Measurements from ENCODE around the gene EFNA4. TPM values are rescaled to one million over a fixed set of nuclear protein-coding genes. Genes with fewer than 3 reads are reported as not detected.

Gene EFNA4
- total and polyA plus RNA-seq, 7 donors: 0.39 to 1.3 (median 0.83) TPM

DNA sequence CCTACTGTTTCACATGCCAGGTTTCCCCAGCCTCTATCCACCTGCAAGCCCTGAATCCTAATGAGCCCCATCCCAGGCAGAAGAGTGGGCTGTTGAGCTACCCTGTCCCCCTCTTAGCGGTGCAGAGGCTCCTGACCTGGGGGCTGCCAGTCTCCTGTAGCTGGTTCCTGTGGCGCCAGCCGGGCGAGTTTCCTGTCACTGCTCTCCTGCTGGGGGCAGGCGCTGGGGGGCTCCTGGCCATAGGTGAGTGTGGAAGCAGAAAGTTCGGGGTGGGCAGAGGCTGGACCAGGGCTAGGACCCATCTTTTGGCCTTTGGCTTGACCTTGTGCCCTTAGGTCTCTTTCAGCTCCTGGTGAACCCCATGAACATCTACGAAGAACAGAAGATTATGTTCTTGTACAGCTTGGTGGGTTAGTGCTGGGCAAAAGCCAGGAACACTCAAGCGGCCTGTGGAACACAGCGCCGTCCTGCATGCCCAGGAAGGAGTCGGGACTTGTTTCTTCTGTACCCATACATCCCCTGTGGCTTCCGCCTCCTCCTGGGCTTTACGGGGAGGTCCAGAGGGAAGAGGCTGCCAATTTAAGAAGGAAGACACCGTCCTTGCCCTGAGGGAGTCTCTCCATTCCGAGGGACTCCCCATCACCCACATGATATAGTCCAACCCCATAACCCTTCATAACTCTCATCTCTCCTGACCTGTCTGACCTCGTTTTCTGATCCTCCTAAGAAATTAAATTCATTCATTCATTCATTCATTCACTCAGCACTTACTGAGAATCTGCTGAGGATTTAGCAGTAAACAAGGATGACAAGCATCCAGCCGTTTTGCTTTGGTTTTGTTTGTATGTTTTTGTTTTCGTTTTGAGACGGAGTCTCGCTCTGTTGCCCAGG lies 29.0 kb upstream of the EFNA4 start:
- no peak overlapping the region for H3K4me3 ChIP-seq
- ATAC-seq: no peak
- TF ChIP-seq, protein P1, sequence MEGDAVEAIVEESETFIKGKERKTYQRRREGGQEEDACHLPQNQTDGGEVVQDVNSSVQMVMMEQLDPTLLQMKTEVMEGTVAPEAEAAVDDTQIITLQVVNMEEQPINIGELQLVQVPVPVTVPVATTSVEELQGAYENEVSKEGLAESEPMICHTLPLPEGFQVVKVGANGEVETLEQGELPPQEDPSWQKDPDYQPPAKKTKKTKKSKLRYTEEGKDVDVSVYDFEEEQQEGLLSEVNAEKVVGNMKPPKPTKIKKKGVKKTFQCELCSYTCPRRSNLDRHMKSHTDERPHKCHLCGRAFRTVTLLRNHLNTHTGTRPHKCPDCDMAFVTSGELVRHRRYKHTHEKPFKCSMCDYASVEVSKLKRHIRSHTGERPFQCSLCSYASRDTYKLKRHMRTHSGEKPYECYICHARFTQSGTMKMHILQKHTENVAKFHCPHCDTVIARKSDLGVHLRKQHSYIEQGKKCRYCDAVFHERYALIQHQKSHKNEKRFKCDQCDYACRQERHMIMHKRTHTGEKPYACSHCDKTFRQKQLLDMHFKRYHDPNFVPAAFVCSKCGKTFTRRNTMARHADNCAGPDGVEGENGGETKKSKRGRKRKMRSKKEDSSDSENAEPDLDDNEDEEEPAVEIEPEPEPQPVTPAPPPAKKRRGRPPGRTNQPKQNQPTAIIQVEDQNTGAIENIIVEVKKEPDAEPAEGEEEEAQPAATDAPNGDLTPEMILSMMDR (IDR thresholded peaks at IDR 0.05): no peak
- 80 to 87% (median 81%) methylated on average over 20 of the region's 20 CpGs for WGBS, 3 donors
- H3K9me3 ChIP-seq: no peaks in the 10 kb centered on the region
- H3K4me1 ChIP-seq: no peaks in the 10 kb centered on the region
- H3K27me3 ChIP-seq (ENCODE audit: insufficient read depth in 3 of 3, low read length in 2 of 3): no peaks in the 10 kb centered on the region
- no peaks in the 10 kb centered on the region for H3K36me3 ChIP-seq (ENCODE audit: insufficient read depth in 1 of 2, low read depth in 1 of 2)
- intact Hi-C loops (cut with DNase I): no loop called here
- no peak for DNase-seq
- H3K27ac ChIP-seq: no peak overlapping the region

DNA sequence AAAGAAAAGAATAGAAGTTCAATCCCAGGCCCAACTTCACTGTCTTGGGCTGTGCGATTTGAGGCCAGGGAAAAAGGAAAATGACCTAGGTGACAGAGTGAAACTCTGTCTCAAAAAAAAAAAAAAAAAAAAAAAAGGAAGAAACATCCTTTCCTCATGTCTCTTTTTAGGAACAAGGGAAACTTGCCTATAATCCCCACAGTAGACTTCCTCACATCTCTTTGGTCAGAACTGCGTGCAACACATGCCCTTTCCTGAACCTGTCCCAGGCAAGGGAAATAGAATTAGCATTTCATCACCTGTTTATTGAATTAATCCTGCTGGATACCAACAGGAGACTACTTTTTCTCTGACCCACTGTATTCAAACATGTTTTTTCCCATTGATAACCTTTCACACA lies 27.6 kb upstream of the EFNA4 start:
- Histone ChIP-seq H3K9me3 (no peaks in the 10 kb centered on the region), H3K4me3 (no peak overlapping the region), H3K27ac (no peak overlapping the region), H3K27me3 (ENCODE audit: insufficient read depth in 3 of 3, low read length in 2 of 3) (no peaks in the 10 kb centered on the region), H3K4me1 (no peaks in the 10 kb centered on the region), H3K36me3 (ENCODE audit: insufficient read depth in 1 of 2, low read depth in 1 of 2) (no peaks in the 10 kb centered on the region)
- no peak for DNase-seq
- TF ChIP-seq, protein P1 (IDR thresholded peaks at IDR 0.05): no peak
- intact Hi-C loops (cut with DNase I): no loop called here
- ATAC-seq: no peak
- WGBS, 3 donors: 80 to 85% (median 83%) methylated on average over 2 of the region's 2 CpGs

DNA sequence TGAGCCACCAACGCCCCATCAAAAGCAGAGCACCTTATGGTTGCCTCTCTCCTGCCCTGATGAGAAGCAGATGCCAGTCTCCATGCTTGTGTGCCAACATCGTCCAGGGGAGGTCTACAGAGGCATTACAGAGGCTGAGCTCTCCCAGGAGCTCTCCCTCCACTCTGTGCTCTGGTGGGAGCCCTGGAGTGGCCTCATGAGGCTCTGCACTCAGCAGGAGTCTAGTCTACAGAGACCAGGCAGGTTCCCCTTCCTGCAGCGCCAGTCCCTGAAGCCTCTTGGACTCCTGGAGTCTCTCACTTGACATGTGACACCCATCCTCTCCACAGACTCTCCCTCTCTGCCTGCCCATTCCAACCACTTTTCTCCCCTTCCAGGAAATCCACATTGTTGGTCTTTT lies 26.5 kb upstream of the EFNA4 start:
- no peaks in the 10 kb centered on the region for H3K9me3 ChIP-seq
- H3K27ac ChIP-seq: no peak overlapping the region
- intact Hi-C loops (cut with DNase I): no loop called here
- WGBS, 3 donors: 84 to 88% (median 85%) methylated on average over 3 of the region's 3 CpGs
- no peaks in the 10 kb centered on the region for H3K36me3 ChIP-seq (ENCODE audit: insufficient read depth in 1 of 2, low read depth in 1 of 2)
- H3K27me3 ChIP-seq (ENCODE audit: insufficient read depth in 3 of 3, low read length in 2 of 3): no peaks in the 10 kb centered on the region
- ATAC-seq (no peak), DNase-seq (no peak)
- H3K4me3 ChIP-seq: no peak overlapping the region
- TF ChIP-seq, protein P1 (IDR thresholded peaks at IDR 0.05): no peak
- H3K4me1 ChIP-seq: no peaks in the 10 kb centered on the region

DNA sequence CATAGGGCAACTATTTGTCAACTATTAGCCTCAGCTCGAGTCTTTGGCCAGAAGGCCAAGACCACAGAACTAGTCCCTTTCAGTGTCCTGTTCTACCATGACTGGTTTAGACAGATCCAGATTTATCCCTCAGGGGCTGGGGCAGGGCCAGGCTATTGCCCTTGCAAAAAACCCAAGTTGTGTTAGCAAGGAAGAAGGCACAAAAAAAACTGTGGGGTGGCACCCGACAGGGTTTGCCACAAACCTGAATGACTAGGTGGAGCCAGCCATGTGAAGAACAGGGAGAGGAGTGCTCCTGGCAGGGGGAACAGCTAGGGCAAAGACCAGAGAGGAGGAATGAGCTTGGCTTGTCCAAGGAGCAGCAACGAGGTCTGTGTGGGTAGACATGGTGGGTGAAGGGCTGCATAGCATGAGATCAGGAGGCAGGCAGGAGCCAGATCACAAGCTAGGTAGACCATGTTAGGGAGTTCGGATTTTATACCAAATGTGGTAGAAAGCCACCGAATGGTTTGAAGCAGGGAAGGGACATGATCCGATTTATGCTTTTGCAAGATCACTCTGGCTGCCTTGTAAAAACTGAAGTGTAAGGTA lies 25.6 kb upstream of the EFNA4 start:
- Histone ChIP-seq H3K4me1 (no peaks in the 10 kb centered on the region), H3K4me3 (no peak overlapping the region), H3K36me3 (ENCODE audit: insufficient read depth in 1 of 2, low read depth in 1 of 2) (no peaks in the 10 kb centered on the region), H3K9me3 (no peaks in the 10 kb centered on the region), H3K27me3 (ENCODE audit: insufficient read depth in 3 of 3, low read length in 2 of 3) (no peaks in the 10 kb centered on the region), H3K27ac (no peak overlapping the region)
- WGBS, 3 donors: 83 to 89% (median 86%) methylated on average over 6 of the region's 6 CpGs
- TF ChIP-seq, protein P1 (IDR thresholded peaks at IDR 0.05): no peak
- intact Hi-C loops (cut with DNase I): no loop called here
- no peak for DNase-seq
- no peak for ATAC-seq

All from psoas muscle (tissue), 8 donors.